Right atrium auricular region (tissue), 2 donors: ENCODE results near the gene FSD1. TPM values are rescaled to one million over a fixed set of nuclear protein-coding genes. Genes with fewer than 3 reads are reported as not detected.

Source experiments
- DNase-seq: peaks from one replicate; pipeline ENCODE4 v3.0.0-alpha.2; 2019; ENCODE audit warnings: low spot score
- H3K27ac ChIP-seq, 2 donors: fragments of 200-600 bp; sonication (generic); 1 replicate in 1 of 2; 2 replicates in 1 of 2; pipeline ENCODE4 v1.5.1; 2016 to 2019
- H3K27me3 ChIP-seq, 2 donors: fragments of 200-600 bp; sonication (generic); one replicate each; pipeline versions ENCODE4 v1.5.1 to v1.6.0; 2017 to 2019
- H3K36me3 ChIP-seq: fragments of 200-600 bp; sonication (generic); one replicate; pipeline ENCODE4 v1.5.1; 2016
- H3K4me1 ChIP-seq, 2 donors: fragments of 200-600 bp; sonication (generic); one replicate each; pipeline versions ENCODE4 v1.5.1 to v1.6.0; 2017 to 2019
- H3K4me3 ChIP-seq, 2 donors: fragments of 200-600 bp; sonication (generic); 1 replicate in 1 of 2; 2 replicates in 1 of 2; pipeline ENCODE4 v1.5.1; 2017 to 2019; ENCODE audit warnings: mild to moderate bottlenecking in 1 of 2, moderate library complexity in 1 of 2
- H3K9me3 ChIP-seq, 2 donors: fragments of 200-600 bp; sonication (generic); one replicate each; pipeline ENCODE4 v1.5.1; 2019
- total RNA-seq, 2 donors: library from RNA; depleted of rRNA; stranded (reverse); fragments of >200 nt; gene quantifications; one replicate each; pipeline ENCODE4 v1.1.0, GENCODE V29; 2016
- TF ChIP-seq, protein P1 (sequence below), 2 donors: fragments of 200-600 bp; sonication (generic); IDR thresholded peaks; one replicate each; pipeline ENCODE4 v1.5.1; 2019; ENCODE audit warnings: antibody characterized with exemption in 2 of 2

The FSD1 gene
- total RNA-seq, 2 donors from 2014 or later, result not detected

DNA sequence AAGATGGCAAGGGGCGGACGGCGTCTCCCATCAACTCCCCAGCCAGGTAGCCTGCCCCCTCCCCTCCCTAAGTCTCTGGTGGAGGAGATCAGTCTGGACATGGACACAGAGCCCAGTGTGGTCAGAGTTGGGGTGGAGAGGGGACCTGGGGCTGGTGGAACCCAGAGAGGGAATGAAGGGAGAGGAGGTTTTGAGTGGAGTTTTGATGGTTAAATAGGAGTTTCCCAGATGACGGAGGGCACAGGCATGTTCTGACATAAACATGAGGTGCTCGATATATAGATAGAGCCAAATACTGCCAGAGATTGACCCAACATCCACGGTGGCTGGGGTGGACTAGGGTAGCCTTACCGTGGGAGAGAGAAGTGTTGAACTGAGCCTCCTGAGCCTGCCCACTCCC is 14.1 kb downstream of the FSD1 start:
- DNase-seq, result no peak
- Histone ChIP-seq H3K27me3 (no peaks in the 10 kb centered on the region), H3K27ac (no peak overlapping the region), H3K36me3 (no peaks in the 10 kb centered on the region), H3K9me3 (no peaks in the 10 kb centered on the region), H3K4me1 (no peaks in the 10 kb centered on the region), H3K4me3 (no peak overlapping the region)
- TF ChIP-seq, protein P1, sequence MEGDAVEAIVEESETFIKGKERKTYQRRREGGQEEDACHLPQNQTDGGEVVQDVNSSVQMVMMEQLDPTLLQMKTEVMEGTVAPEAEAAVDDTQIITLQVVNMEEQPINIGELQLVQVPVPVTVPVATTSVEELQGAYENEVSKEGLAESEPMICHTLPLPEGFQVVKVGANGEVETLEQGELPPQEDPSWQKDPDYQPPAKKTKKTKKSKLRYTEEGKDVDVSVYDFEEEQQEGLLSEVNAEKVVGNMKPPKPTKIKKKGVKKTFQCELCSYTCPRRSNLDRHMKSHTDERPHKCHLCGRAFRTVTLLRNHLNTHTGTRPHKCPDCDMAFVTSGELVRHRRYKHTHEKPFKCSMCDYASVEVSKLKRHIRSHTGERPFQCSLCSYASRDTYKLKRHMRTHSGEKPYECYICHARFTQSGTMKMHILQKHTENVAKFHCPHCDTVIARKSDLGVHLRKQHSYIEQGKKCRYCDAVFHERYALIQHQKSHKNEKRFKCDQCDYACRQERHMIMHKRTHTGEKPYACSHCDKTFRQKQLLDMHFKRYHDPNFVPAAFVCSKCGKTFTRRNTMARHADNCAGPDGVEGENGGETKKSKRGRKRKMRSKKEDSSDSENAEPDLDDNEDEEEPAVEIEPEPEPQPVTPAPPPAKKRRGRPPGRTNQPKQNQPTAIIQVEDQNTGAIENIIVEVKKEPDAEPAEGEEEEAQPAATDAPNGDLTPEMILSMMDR (IDR thresholded peaks at IDR 0.05), result no peak

DNA sequence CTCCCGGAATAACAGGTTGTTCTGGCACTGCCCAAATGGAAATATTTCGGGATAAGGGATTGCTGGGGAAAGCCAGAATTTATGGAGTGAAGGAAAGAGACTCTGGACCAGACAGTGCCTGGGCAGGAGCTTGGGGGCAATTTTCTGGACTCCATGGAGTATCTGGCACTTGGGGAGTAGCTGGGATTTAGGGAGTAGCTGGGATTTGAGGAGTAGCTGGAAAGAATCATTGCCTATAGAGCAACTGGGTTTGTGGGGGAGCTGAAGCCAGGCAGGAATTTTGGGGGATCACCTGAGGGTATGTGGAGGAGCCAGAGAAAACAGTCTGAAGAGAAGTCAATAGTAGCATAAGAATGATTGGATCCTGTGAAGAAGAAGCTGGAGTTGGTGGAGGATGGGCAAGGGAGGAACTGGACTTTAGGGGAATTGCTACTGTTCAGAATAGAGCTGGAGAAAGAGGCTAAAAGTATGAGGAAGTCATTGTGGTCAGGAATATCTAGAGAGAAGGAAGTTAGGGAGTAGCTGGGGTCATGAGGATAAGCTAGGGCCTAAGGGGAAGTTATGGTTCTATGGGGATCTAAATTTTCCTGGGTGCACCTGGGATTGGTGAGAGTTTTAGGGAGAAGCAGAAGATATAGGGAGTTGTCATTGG is 14.8 kb downstream of the FSD1 start:
- no peak overlapping the region for H3K27ac ChIP-seq
- H3K4me1 ChIP-seq, result no peaks in the 10 kb centered on the region
- no peak for DNase-seq
- H3K4me3 ChIP-seq, result no peak overlapping the region
- no peaks in the 10 kb centered on the region for H3K36me3 ChIP-seq
- no peaks in the 10 kb centered on the region for H3K27me3 ChIP-seq
- TF ChIP-seq, protein P1 (IDR thresholded peaks at IDR 0.05), result no peak
- H3K9me3 ChIP-seq, result no peaks in the 10 kb centered on the region

DNA sequence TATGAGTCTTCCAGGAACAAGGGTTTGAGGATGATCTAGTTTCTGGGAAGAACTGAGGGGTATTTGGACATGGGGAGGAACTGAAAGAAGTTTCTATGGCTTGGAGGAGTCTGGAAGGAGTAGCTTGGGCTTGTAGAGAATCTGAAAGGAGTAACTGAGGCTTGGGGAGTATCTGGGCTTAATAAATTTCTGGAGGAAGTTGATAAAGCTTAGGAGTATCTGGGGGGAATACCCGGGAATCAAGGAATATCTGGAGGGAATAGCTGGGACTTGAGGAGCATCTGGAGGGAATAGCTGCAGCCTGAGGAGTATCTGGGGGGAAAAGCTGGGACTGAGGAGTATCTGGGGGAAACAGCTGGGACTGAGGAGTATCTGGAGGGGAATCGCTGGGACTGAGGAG is 16.0 kb downstream of the FSD1 start:
- TF ChIP-seq, protein P1 (IDR thresholded peaks at IDR 0.05), result no peak
- Histone ChIP-seq H3K36me3 (no peaks in the 10 kb centered on the region), H3K27me3 (no peaks in the 10 kb centered on the region), H3K27ac (no peak overlapping the region), H3K4me3 (no peak overlapping the region), H3K4me1 (no peaks in the 10 kb centered on the region), H3K9me3 (no peaks in the 10 kb centered on the region)
- no peak for DNase-seq

DNA sequence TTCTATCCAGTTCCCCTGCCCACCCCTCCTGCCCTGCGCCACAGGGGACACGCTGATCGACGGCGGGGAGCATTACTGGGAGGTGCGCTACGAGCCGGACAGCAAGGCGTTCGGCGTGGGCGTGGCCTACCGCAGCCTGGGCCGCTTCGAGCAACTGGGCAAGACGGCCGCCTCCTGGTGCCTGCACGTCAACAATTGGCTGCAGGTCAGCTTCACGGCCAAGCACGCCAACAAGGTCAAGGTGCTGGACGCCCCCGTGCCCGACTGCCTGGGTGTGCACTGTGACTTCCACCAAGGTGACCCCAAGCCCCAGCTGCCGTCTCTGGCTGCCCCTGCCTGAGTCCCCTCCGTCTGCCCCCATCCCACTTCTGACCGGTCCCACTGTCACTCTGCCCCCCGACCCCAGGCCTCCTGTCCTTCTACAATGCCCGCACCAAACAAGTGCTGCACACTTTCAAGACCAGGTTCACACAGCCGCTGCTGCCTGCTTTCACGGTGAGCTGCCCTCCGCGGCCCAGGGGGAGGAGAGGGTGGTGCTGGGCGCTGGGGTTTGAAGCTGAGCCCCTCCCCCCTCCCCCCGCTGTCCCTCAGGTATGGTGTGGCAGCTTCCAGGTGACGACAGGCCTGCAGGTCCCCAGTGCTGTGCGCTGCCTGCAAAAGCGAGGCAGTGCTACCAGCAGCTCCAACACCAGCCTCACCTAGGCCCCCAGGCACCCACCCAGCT is 18.7 kb downstream of the FSD1 start:
- H3K4me1 ChIP-seq, result peaks cover 0 to 14% of the 10 kb centered on the region in 2 donors
- no peaks in the 10 kb centered on the region for H3K9me3 ChIP-seq
- TF ChIP-seq, protein P1 (IDR thresholded peaks at IDR 0.05), result no peak
- no peaks in the 10 kb centered on the region for H3K27me3 ChIP-seq
- H3K4me3 ChIP-seq, result no peak overlapping the region
- no peak overlapping the region for H3K27ac ChIP-seq
- H3K36me3 ChIP-seq, result no peaks in the 10 kb centered on the region
- DNase-seq, result no peak

DNA sequence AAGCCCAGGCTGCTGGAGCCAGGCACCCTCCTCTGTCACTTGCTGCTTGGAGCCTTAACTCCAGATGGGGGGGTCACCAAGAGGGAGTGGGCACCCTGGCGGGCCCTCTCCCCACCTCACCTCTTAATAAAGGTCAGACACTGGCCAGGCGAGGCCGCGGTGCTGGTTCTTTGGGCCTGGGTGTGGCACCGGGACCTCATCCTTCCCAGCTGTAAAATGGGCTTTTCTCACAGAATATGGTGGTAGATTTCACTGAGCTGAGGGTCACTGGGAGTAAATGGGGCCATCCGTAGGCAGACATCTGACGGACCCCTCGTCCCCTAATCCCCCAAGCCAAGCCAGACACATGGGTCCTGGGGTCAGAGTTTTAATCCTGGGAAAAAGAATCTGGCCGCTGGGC is 19.3 kb downstream of the FSD1 start:
- Histone ChIP-seq H3K27ac (no peak overlapping the region), H3K4me1 (peaks cover 0 to 17% of the 10 kb centered on the region in 2 donors), H3K9me3 (no peaks in the 10 kb centered on the region), H3K27me3 (no peaks in the 10 kb centered on the region), H3K4me3 (no peak overlapping the region), H3K36me3 (no peaks in the 10 kb centered on the region)
- no peak for DNase-seq
- TF ChIP-seq, protein P1 (IDR thresholded peaks at IDR 0.05), result no peak
